GM12891 (cell line): ENCODE measurements around the gene TYRO3.
A peak's percentile ranks its signal among the peaks of the same experiment; 100 is the strongest.

ENCODE experiments used
- DNase-seq: peaks from one replicate; pipeline ENCODE4 v3.0.0; 2011; ENCODE audit warnings: low spot score; ENCODE audit not compliant: insufficient read length
- FAIRE-seq: peaks from 2 replicates; lab custom pipeline; 2011; peaks lifted over from hg19 to GRCh38; lab: Jason Lieb, UNC
- PAX5 ChIP-seq: IDR thresholded peaks from 2 replicates; pipeline ENCODE4 v1.6.1; 2011; ENCODE audit warnings: low read length, moderate library complexity, mild to moderate bottlenecking; ENCODE audit not compliant: insufficient read depth, severe bottlenecking
- POLR2A ChIP-seq: IDR thresholded peaks from 2 replicates; pipeline ENCODE4 v1.6.1; 2011; ENCODE audit warnings: low read depth, low read length, control low read depth
- POLR2AphosphoS5 ChIP-seq: IDR thresholded peaks from 2 replicates; pipeline ENCODE4 v1.6.1; 2011; ENCODE audit warnings: low read depth, low read length, control low read depth
- POU2F2 ChIP-seq: IDR thresholded peaks from 2 replicates; pipeline ENCODE4 v1.6.1; 2011; ENCODE audit warnings: low read depth, mild to moderate bottlenecking, control low read depth, low read length, moderate library complexity
- SPI1 ChIP-seq: IDR thresholded peaks from 2 replicates; pipeline ENCODE4 v1.6.1; 2011; ENCODE audit warnings: low read depth, low read length, control low read depth
- TAF1 ChIP-seq: IDR thresholded peaks from 2 replicates; pipeline ENCODE4 v1.6.1; 2011; ENCODE audit warnings: low read depth, low read length, control low read depth

The TYRO3 gene

DNA sequence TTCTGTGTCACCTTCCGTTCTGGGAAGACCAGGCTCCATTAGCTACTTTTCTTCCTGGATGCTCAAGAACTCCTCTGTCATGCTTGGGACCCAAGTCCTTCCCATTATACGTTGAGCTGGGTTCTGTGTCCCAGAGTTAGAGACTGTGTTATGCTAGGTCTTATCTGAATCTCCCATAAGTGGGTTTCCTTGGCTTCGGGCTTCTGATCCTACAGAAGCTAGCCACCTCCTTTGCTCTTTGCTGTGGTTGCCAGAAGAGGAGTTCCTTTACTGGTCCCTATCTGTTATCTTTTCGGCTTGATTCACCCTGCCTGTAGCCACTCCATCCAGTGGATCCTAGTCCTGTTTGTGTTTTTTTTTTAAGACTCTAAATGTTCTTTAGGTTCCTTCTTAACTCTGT lies 38.0 kb downstream of the TYRO3 start:
- TF ChIP-seq PAX5 (no peak), POU2F2 (no peak), POLR2AphosphoS5 (no peak), SPI1 (no peak), TAF1 (no peak), POLR2A (no peak)
- no peak for FAIRE-seq

DNA sequence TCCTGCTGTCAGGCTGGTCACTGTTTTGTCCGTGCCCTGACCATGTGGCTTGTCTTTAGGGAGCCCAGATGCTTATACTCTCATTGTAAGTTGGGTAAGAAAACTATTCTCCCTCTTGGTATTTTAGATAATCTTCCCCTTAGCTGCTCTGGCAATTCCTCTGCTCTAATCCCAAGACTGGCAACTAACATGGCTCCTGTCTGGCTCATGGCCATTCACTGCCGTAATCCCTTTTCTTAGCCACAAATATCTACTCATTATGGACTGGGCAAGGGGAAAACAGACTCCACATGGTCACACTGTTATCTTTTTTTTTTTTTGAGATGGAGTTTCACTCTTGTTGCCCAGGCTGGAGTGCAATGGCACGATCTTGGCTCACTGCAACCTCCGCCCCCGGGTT lies 38.8 kb downstream of the TYRO3 start:
- DNase-seq (no peak), FAIRE-seq (no peak)
- TF ChIP-seq POLR2A (no peak), TAF1 (no peak), POLR2AphosphoS5 (no peak), POU2F2 (no peak), SPI1 (no peak), PAX5 (no peak)

More for the DNA sequence above, 38.0 kb downstream of the TYRO3 start:
- no peak for DNase-seq

DNA sequence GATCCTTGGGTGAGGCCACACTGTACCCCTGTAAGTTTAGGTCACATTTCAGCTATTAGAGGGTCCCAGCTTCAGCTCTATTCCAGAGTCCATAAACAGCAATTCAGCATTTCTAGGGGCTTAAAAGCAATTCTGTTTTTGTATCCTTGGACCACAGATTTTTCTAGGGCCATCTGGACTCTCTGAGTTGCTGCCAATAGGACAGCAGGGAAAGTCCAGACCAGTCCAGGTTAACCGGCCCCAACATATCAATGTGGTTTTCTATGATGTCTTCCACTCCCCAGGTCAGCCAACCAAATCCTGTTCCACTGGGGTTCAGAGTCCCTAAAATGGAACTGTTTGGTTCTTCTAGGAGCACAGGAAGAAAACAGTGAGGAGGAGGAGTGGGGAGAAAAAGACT lies 40.0 kb downstream of the TYRO3 start:
- DNase-seq (no peak), FAIRE-seq (no peak)
- no peak for TF ChIP-seq SPI1
- TF ChIP-seq POLR2AphosphoS5, result no peak
- TF ChIP-seq POU2F2, result no peak
- no peak for TF ChIP-seq PAX5
- TF ChIP-seq POLR2A, result no peak
- TF ChIP-seq TAF1, result no peak

DNA sequence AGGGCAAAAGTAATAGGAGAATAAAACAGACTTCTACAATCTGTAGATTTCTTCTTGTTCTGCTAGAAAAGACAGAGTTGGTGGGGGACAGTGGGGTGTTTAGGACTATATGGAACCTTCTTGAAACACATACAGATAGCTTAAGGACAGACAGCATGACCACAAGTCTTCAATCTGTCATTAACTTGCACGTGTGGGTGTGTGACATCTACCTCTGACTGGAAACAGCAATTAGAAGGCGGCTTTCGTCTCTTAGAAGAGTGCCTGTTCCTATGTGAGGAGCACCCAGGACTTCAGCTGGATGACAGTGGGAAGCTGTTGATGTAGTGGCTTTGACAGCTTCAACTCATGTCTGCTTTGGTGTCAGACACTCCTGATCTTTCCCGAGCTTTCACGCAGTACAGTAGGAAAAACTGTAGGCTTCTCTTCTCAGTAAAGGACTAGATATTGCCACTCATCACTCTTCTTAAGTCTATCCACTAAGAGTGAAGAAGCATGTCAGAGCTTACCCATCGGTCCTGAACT lies 44.5 kb downstream of the TYRO3 start:
- FAIRE-seq (no peak), DNase-seq (no peak)
- TF ChIP-seq SPI1, result no peak
- no peak for TF ChIP-seq PAX5
- no peak for TF ChIP-seq POLR2AphosphoS5
- TF ChIP-seq TAF1, result no peak
- TF ChIP-seq POLR2A, result no peak
- TF ChIP-seq POU2F2, result no peak

DNA sequence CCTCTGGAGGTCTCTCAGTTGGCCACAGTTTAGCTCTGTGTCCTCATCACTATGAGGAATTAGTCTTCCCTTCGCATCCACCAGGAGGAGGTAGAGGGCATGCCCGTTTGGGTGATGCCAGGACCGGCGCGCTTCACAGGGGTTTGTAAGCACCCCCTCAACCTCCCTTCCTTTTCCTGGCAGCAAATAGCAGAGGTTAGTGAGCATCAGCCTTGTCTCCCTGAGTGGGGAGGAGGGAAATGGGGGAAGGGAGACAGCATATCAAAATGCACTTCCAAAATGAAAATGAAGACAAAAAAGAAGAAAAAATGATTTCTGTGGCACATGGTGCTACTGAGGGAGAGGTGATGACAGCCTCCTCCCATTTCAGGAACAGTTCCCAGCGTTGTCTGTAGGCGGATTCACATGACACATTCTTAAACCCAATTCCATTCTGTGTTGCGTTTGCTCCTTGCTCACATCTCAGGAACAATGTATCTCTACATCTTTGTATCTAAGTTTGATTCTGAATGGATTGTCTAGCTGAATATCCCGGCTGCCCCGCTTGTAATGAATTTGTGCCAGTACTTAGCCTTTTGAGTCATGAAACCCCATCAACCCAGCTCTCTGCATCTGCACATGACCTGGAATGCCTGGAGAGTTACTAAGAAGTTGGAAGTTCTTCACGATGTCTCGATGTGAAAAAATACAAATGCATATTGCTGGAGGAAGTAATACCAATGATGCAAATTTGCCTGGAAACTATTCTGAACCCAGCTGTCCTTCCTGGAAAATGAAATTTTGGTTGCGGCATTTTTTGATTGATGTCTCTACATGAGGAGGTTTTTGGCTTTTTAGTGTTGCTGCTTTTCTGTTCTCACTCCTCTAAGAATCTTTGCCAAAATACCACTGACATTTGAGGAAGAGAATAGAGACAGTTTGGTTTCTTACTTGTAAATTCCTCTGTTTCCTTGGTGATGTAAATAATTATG lies 45.2 kb downstream of the TYRO3 start:
- TF ChIP-seq PAX5 (no peak), POLR2A (no peak), POU2F2 (no peak), SPI1 (no peak), POLR2AphosphoS5 (no peak), TAF1 (no peak)
- peak; percentile 85 for FAIRE-seq
- peak; percentile 43 for DNase-seq

DNA sequence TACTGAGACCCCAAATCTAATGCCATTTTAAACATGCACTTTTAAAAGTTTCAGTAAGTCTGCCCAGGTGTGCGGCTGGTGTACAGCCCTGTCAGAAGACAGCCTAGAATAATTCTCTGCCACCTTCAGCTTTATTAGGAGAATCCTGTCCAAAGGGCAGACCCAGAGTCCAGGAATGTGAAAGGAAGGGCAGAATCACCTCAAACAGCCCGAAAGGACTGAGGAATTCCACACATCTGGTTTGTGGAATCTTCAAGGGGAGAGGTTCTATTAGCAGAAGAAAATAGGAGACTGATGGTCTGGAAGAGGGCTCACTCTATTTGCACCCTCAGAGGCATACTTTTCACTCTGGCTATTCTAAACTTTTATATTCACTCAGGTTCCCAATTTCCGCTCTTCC lies 46.6 kb downstream of the TYRO3 start:
- no peak for FAIRE-seq
- TF ChIP-seq PAX5 (no peak), POLR2A (no peak), POLR2AphosphoS5 (no peak), TAF1 (no peak), SPI1 (no peak), POU2F2 (no peak)
- DNase-seq, result no peak

DNA sequence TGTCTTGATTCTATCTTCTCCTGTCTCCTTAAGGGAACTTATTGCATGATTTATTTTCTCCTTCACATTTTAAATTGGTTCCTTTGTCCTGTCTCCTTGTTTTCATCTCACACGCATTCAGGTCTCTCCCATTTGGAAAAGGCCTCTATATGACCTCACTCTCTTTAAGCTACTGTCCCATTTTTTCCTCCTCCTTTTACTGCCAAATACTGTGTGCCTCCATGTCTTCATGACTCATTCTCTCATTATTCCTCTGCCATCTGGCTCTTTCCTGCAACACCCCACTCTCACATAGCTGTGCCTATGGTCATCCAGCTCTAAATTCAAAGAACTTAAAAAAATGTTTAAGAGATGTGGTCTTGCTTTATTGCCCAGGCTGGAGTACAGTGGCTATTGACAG lies 48.0 kb downstream of the TYRO3 start:
- no peak for TF ChIP-seq POLR2A
- DNase-seq, result no peak
- FAIRE-seq, result no peak

DNA sequence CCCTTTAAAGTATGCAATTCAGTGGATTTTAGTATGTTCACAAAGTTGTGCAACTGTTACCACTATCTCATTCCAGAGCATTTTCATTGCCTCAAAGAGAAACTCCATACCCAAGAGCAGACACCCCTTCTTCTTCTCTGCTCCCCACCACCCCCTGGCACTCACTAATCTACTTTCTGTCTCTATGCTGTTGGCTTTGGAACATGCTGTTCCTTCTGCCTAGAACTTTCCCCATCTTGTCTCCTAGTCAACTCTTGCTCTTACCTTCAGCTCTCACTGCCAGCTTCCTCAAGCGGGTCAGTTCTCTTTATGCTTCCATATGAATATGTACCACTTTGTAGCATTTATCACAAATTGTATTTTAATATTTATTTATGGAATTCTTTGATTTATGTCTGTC lies 50.1 kb downstream of the TYRO3 start:
- FAIRE-seq, result no peak
- TF ChIP-seq POU2F2, result no peak

DNA sequence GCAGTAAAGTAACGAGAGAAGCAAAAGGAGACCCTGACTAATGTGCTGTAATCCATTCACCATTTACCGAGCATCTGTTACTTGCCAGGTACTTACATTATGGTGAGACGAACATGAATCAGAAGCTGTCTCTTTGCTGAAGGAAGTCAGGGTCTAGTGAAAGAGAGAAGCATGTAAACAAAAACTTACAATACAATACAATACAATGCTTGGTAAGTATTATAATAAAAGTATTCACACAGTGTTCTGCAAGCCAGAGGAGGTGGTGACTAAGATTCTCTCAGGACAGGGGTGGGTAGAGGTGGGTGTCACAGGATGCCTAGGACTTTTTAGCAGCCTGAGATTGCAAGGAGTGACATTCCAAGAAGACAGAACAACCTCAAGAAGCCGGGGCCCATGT lies 51.0 kb downstream of the TYRO3 start:
- no peak for FAIRE-seq
- DNase-seq, result no peak
- TF ChIP-seq POLR2A (no peak), PAX5 (no peak), POLR2AphosphoS5 (no peak), SPI1 (no peak), POU2F2 (no peak), TAF1 (no peak)

More for the DNA sequence above, 50.1 kb downstream of the TYRO3 start:
- no peak for DNase-seq

DNA sequence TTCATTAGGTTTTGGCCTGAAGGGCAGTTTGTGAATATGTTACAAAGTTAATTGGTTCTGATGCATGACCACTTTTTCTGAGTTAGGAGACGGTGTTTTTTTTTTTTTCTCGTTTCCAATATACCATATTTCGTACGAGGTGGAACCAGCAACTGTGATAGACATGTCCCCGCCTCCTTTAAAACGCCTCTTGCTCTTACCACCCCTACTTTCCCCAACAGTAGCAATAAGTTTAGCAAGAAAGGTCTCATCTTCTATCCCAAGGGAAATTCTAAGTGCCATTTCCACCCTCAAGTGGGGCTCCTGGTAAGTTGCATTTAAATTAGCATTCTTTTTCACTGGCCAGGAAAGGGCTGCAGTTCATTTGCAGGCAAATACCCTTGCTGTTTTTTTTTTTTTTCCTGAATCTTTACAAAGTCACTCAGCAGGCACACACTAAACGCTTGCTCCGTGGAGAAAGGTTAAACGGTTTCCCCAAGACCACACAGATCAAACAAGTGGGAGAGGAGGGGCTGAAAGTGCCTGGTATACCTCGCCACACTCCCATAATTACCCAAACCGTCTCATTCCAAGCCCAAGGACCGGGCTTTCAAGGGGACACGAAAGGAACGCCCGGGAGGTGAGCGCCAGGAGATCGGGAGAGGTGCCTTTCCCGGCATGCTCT lies 61.7 kb downstream of the TYRO3 start:
- DNase-seq (no peak), FAIRE-seq (no peak)
- TF ChIP-seq TAF1 (no peak), POU2F2 (no peak), PAX5 (no peak), SPI1 (no peak)
